Sigmoid colon (tissue), 7 donors: Measurements from ENCODE around the gene ITGB5. TPM values are rescaled to one million over a fixed set of nuclear protein-coding genes. Genes with fewer than 3 reads are reported as not detected.

Source experiments
- DNase-seq: peaks from one replicate; pipeline ENCODE4 v3.0.0-alpha.2; 2019
- H3K27ac ChIP-seq, 4 donors: fragments of 200-600 bp; sonication (generic); one replicate each; pipeline ENCODE4 v1.5.1; 2016 to 2019; ENCODE audit warnings: mild to moderate bottlenecking in 1 of 4
- H3K27me3 ChIP-seq, 3 donors: fragments of 200-600 bp; sonication (generic); one replicate each; pipeline ENCODE4 v1.5.1; 2019; ENCODE audit warnings: mild to moderate bottlenecking in 1 of 3
- H3K36me3 ChIP-seq, 4 donors: fragments of 200-600 bp; sonication (generic); one replicate each; pipeline ENCODE4 v1.5.1; 2016 to 2019
- H3K4me1 ChIP-seq, 4 donors: fragments of 200-600 bp; sonication (generic); one replicate each; pipeline ENCODE4 v1.5.1; 2017 to 2019
- H3K4me3 ChIP-seq, 4 donors: fragments of 200-600 bp; sonication (generic); one replicate each; pipeline ENCODE4 v1.5.1; 2017 to 2019; ENCODE audit warnings: mild to moderate bottlenecking in 2 of 4, moderate library complexity in 1 of 4
- H3K9me3 ChIP-seq, 4 donors: fragments of 200-600 bp in 3 of 4; sonication (generic) in 3 of 4; one replicate each; pipeline versions ENCODE4 v1.5.1 to v1.6.1; 2013 to 2019
- EP300 ChIP-seq, 4 donors: sonication (generic); formaldehyde crosslinking; IDR thresholded peaks; one replicate each; pipeline ENCODE4 v1.6.1; 2017; ENCODE audit warnings: antibody characterized with exemption in 4 of 4
- POLR2A ChIP-seq, 2 donors: fragments of 450-650 bp; IDR thresholded peaks; one replicate each; pipeline ENCODE4 v1.6.1; 2016; ENCODE audit warnings: antibody characterized with exemption in 2 of 2, mild to moderate bottlenecking in 2 of 2, moderate library complexity in 2 of 2
- POLR2AphosphoS5 ChIP-seq, 4 donors: sonication (generic); formaldehyde crosslinking; IDR thresholded peaks; one replicate each; pipeline ENCODE4 v1.6.1; 2017; ENCODE audit warnings: antibody characterized with exemption in 4 of 4
- WGBS, 2 donors: extraction: QIAGEN DNeasy Blood & Tissue Kit; methylation state at CpG; one replicate each; pipeline ENCODE4 v1.1.7; 2013; 5-methylcytosine and 5-hydroxymethylcytosine counted together
- intact Hi-C: fragments of 100-400 bp; cut with DNase I; formaldehyde crosslinking; loops from one replicate; pipeline ENCODE4 v1.15.1; 2023
- polyA plus RNA-seq, 3 donors: library from polyadenylated mRNA; stranded (reverse); fragments of 200-250 nt; gene quantifications; one replicate each; pipeline ENCODE4 v1.2.3, GENCODE V29; 2013
- total RNA-seq, 4 donors: library from RNA; depleted of rRNA; stranded (reverse); fragments of >200 nt; gene quantifications; one replicate each; pipeline ENCODE4 v1.1.0, GENCODE V29; 2016
- TF ChIP-seq, protein P1 (sequence below), 4 experiments: fragments of 450-650 bp in 3 of 4; fragments of 200-600 bp in 1 of 4; IDR thresholded peaks; one replicate each; pipeline ENCODE4 v1.5.1; 2016 to 2019; ENCODE audit warnings: antibody characterized with exemption in 4 of 4, mild to moderate bottlenecking in 3 of 4, moderate library complexity in 2 of 4
- donor health status: healthy with polysubstance abuse.
- donor health status: Bipolar disorder and iron deficiency.
- donor health status: healthy.

Gene ITGB5
- total and polyA plus RNA-seq, 7 donors: 15.0 to 203 (median 89.2) TPM

- peak; percentile 43 for DNase-seq
- Histone ChIP-seq H3K4me1 (peaks cover 0 to 68% (median 61%) of the 10 kb centered on the region in 4 donors), H3K4me3 (no peak overlapping the region), H3K27me3 (no peaks in the 10 kb centered on the region), H3K36me3 (no peaks in the 10 kb centered on the region), H3K27ac (peak overlapping the region in 3 of 4 donors; percentile 55 to 92 (median 67)), H3K9me3 (no peaks in the 10 kb centered on the region)
- intact Hi-C loops: no loop called here
- TF ChIP-seq, protein P1, sequence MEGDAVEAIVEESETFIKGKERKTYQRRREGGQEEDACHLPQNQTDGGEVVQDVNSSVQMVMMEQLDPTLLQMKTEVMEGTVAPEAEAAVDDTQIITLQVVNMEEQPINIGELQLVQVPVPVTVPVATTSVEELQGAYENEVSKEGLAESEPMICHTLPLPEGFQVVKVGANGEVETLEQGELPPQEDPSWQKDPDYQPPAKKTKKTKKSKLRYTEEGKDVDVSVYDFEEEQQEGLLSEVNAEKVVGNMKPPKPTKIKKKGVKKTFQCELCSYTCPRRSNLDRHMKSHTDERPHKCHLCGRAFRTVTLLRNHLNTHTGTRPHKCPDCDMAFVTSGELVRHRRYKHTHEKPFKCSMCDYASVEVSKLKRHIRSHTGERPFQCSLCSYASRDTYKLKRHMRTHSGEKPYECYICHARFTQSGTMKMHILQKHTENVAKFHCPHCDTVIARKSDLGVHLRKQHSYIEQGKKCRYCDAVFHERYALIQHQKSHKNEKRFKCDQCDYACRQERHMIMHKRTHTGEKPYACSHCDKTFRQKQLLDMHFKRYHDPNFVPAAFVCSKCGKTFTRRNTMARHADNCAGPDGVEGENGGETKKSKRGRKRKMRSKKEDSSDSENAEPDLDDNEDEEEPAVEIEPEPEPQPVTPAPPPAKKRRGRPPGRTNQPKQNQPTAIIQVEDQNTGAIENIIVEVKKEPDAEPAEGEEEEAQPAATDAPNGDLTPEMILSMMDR (IDR thresholded peaks at IDR 0.05): no peak
- no peak for TF ChIP-seq EP300 (IDR thresholded peaks at IDR 0.05)
- TF ChIP-seq POLR2AphosphoS5 (IDR thresholded peaks at IDR 0.05): no peak
- no peak for TF ChIP-seq POLR2A (IDR thresholded peaks at IDR 0.05)
- WGBS, 2 donors: 78 to 89% methylated on average over 13 of the region's 13 CpGs
Measured at GRCh38 chr3:124882816-124883747, 4.1 kb downstream of the ITGB5 start.

DNA sequence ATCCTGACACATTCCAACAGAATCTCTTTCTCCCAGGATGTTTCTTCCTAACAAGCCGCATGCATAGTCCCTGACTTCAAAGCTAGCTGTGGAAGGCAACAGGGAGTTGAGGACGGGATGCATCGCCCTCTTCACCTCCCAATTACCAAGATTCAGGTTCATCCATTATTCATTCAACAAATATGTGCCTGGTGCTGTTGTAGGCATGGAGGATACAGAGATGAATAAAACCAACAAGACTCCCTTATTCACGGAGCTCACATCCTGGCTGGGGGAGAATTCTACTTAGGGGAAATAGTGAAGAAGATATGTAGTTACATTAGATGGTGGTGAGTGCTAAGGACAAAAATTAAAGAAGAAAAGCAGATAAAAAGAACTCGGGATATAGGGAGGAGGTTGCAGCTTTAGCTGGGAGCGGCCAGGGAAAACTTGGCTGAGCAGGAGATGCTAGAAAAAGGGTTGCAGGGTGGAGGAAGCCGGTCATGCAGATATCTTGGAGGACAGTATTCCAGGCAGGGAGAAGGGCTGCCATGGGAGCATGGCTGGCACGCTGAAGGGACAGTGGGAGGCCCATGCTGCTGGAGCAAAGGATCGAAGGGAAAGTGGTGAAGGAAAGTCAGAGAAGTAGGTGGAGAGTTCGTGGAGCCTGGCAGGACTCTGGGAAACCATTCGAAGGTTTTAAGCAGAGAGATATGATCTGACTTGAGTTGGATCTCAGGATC is 5.0 kb downstream of the ITGB5 start:
- intact Hi-C loops: no loop called here
- 90 to 93% methylated on average over 11 of the region's 11 CpGs for WGBS, 2 donors
- Histone ChIP-seq H3K27ac (peak overlapping the region in 3 of 4 donors; percentile 55 to 92 (median 67)), H3K36me3 (no peaks in the 10 kb centered on the region), H3K27me3 (no peaks in the 10 kb centered on the region), H3K4me1 (peaks cover 0 to 70% (median 62%) of the 10 kb centered on the region in 4 donors), H3K9me3 (no peaks in the 10 kb centered on the region), H3K4me3 (no peak overlapping the region)
- peak; percentile 40 for DNase-seq
- no peak for TF ChIP-seq POLR2A (IDR thresholded peaks at IDR 0.05)
- TF ChIP-seq, protein P1 (IDR thresholded peaks at IDR 0.05): no peak
- no peak for TF ChIP-seq POLR2AphosphoS5 (IDR thresholded peaks at IDR 0.05)

DNA sequence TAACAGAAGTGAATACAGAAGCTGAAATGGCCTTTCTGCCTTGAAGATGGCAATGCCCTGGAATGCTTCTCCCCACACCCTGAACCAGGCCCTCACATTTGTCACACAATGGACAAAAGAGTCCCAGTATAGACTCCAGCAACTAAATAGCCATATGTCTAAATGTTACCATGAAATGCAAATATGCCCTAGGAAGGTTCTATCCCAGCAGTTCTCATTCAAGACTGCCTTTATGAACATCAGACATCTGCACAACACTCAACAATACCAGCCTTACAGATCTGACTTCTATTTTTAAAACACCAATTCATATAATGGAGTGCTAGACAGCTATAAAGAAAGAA is 7.9 kb downstream of the ITGB5 start:
- intact Hi-C loops: no loop called here

DNA sequence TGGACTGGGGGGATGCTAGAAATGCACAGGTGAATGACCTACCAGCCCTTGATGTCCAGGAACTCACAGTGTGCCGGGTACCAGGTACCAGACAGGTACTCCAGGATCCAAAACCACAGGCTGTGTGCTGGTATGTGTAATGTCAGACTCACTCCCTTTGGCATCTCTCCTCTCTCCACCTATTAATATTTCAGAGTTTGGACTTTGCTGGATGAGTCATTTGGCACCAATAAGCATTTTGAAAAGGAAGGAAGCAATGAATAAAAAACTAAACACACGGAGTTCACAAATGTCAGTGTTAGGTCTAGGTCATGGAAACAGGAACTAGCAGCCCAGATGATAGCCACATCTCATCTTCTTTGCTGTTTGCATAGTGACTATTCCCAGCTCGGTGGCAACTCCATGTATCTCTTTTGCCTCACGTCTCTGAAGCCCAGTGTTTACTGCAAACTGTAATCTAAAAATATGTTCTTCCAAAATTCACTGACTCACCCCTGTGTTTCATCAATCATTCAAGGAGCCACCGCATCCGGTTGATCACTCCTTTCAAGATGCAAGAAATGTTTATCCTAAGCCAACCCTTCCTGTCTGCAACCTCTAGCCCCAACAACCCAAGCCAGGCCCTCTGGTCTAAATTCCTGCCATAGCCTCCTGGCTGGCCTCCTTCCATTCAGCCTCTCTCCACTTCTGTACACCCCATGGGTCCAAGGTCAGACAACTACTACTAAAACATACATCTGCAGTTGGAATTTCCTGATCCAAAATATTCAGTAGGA is 8.4 kb downstream of the ITGB5 start:
- peak; percentile 75 for DNase-seq
- intact Hi-C loops: no loop called here
- Histone ChIP-seq H3K27ac (peak overlapping the region; percentile 67 to 79 (median 75)), H3K4me3 (no peak overlapping the region), H3K4me1 (peaks cover 0 to 77% (median 60%) of the 10 kb centered on the region in 4 donors), H3K27me3 (no peaks in the 10 kb centered on the region), H3K9me3 (no peaks in the 10 kb centered on the region), H3K36me3 (no peaks in the 10 kb centered on the region)
- TF ChIP-seq POLR2AphosphoS5 (IDR thresholded peaks at IDR 0.05): peak; percentile 37 to 68 (median 64)
- peak in 1 of 4 donors; percentile 12 for TF ChIP-seq EP300 (IDR thresholded peaks at IDR 0.05)
- no peak for TF ChIP-seq POLR2A (IDR thresholded peaks at IDR 0.05)
- WGBS, 2 donors: 26 to 40% methylated on average over 6 of the region's 6 CpGs

More for the DNA sequence above, 7.9 kb downstream of the ITGB5 start:
- TF ChIP-seq, protein P1 (IDR thresholded peaks at IDR 0.05): no peak
- TF ChIP-seq POLR2AphosphoS5 (IDR thresholded peaks at IDR 0.05) (no peak), POLR2A (IDR thresholded peaks at IDR 0.05) (no peak), EP300 (IDR thresholded peaks at IDR 0.05) (no peak)
- Histone ChIP-seq H3K27me3 (no peaks in the 10 kb centered on the region), H3K27ac (peak overlapping the region; percentile 67 to 79 (median 75)), H3K4me3 (no peak overlapping the region), H3K4me1 (peaks cover 0 to 78% (median 61%) of the 10 kb centered on the region in 4 donors), H3K9me3 (no peaks in the 10 kb centered on the region), H3K36me3 (no peaks in the 10 kb centered on the region)
- no peak for DNase-seq
